HG03565 (cell line): ENCODE measurements around the gene TMCC2.
"Not testable (repeated sequence)": the region's sequence is repeated elsewhere in the genome, so short reads cannot be mapped to it uniquely, and the experiment has no call there.

ENCODE experiments used
- ATAC-seq: cut with Tn5 transposase; IDR thresholded peaks from one replicate; pipeline ENCODE4 v1.9.1; 2021; ENCODE audit warnings: mild to moderate bottlenecking, moderate library complexity; ENCODE audit not compliant: unreplicated experiment

The TMCC2 gene

GRCh38 chr1:205211839-205212536, 15.8 kb upstream of the TMCC2 start:
- no peak for ATAC-seq

- ATAC-seq: no peak
Observed at GRCh38 chr1:205214756-205215155, 13.0 kb upstream of the TMCC2 start.

GRCh38 chr1:205216588-205216987, 11.2 kb upstream of the TMCC2 start:
- no peak for ATAC-seq

GRCh38 chr1:205217418-205217817, 10.3 kb upstream of the TMCC2 start:
- ATAC-seq: no peak

GRCh38 chr1:205220421-205220820, 7.3 kb upstream of the TMCC2 start:
- no peak for ATAC-seq

GRCh38 chr1:205224736-205225135, 3.0 kb upstream of the TMCC2 start:
- ATAC-seq: no peak

GRCh38 chr1:205225901-205226765, 1.6 kb upstream of the TMCC2 start:
- no peak for ATAC-seq

GRCh38 chr1:205226868-205227583, 720 bp upstream of the TMCC2 start:
- ATAC-seq: no peak

- peak; percentile 16 for ATAC-seq
Observed at GRCh38 chr1:205228093-205228521, 361 bp downstream of the TMCC2 start.

- ATAC-seq: no peak
Observed at GRCh38 chr1:205229399-205229871, 1.7 kb downstream of the TMCC2 start.

- no peak for ATAC-seq
Observed at GRCh38 chr1:205229916-205230700, 2.4 kb downstream of the TMCC2 start.

- ATAC-seq: no peak
Observed at GRCh38 chr1:205230982-205231381, 3.2 kb downstream of the TMCC2 start.

- no peak for ATAC-seq
Observed at GRCh38 chr1:205232127-205232820, 4.5 kb downstream of the TMCC2 start.

- ATAC-seq: no peak
Observed at GRCh38 chr1:205232945-205233397, 5.2 kb downstream of the TMCC2 start.

- ATAC-seq: not testable (repeated sequence)
Observed at GRCh38 chr1:205233986-205234385, 6.2 kb downstream of the TMCC2 start.

GRCh38 chr1:205235951-205236350, 8.2 kb downstream of the TMCC2 start:
- ATAC-seq: no peak

GRCh38 chr1:205236526-205236925, 8.8 kb downstream of the TMCC2 start:
- ATAC-seq: no peak

GRCh38 chr1:205236951-205237475, 9.3 kb downstream of the TMCC2 start:
- no peak for ATAC-seq
